Hematopoietic multipotent progenitor cell treated with erythropoietin and hydrocortisone succinate and interleukin-3 and kit ligand, for 15 days (in vitro differentiated cells): ENCODE results near the gene LLGL1.

Source experiments
- DNase-seq: peaks from one replicate; pipeline ENCODE4 v3.0.0-alpha.2; 2015; ENCODE audit warnings: low spot score

Gene LLGL1

GRCh38 chr17:18270046-18270931 is 44.9 kb downstream of the LLGL1 start:
- no peak for DNase-seq

GRCh38 chr17:18277076-18277475 is 51.6 kb downstream of the LLGL1 start:
- no peak for DNase-seq

DNA sequence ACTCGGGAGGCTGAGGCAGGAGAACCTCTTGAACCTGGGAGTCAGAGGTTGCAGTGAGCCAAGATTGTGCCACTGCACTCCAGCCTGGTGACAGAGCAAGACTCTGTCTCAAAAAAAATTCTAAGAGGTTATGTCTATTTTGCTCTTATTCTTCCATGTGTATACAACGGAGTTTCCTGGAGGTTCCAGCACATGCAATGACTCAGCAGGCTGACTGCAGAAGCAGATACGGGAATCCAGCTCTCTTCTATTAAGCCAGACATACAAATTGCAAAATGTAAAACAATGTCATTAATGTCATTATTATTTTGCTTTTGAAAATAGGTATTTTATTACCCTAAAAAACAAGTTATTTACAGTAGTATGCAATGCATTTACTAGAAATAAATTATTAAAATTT is 53.4 kb downstream of the LLGL1 start:
- DNase-seq = no peak

GRCh38 chr17:18280249-18280648 is 54.8 kb downstream of the LLGL1 start:
- DNase-seq = no peak

- no peak for DNase-seq
Observed at GRCh38 chr17:18280766-18281371, 55.4 kb downstream of the LLGL1 start.

GRCh38 chr17:18281788-18282187 is 56.4 kb downstream of the LLGL1 start:
- no peak for DNase-seq

DNA sequence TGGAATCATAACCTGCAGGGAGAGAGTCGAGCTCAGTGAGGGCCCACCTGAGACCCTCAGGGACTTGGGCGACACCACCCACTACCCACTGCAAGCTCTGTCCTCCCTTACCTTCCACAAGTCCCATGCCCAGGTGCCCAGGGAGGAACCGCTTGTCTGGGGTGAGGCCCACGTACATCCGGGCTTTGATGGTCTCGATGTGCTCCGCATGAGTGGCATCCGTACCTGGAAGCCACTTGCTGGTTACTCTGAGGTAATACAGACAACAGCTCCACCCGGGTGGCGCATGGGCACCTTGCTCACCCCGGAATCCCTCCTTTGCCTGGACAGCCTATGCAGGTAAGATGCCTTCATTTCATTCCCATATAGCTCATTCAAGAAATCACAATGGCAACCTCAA is 59.9 kb downstream of the LLGL1 start:
- DNase-seq = no peak

DNA sequence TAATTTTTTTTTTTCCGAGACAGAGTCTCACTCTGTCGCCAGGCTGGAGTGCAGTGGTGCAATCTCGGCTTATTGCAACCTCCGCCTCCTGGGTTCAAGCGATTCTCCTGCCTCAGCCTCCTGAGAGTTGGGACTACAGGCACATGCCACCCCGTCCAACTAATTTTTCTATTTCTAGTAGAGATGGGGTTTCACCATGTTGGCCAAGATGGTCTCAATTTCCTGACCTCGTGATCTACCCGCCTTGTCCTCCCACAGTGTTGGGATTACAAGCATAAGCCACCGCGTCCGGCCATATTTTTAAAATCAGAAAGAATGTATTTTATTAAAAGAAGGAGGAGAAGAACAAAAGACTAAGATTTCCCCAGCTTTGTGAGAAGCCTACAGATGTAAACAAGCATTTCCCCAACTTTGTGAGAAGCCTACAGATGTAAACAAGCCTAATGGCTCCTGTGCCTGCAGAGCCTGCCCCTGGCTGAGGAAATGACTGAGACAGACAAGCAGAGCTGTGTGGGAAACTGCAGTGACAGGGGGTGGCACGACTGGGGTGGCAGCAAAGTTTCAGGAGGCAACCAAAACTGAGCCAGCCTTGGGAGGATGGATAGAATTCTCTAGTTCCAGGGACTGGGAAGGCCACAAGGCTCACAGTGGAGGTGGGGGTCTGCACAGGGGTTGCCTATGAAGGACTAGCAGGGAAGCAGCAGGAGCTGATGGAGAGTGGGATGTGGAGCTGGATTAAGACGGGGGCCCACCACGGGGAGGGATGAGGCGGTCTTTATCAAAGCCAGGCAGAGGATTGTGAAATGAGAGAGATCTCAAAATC is 66.5 kb downstream of the LLGL1 start:
- DNase-seq = no peak
